ENCODE measurements around the gene MIPOL1. TPM values are rescaled to one million over a fixed set of nuclear protein-coding genes. Genes with fewer than 3 reads are reported as not detected.

Gene MIPOL1
- total and polyA plus RNA-seq, 2 donors (not counting 3 experiments of a cell fraction or from before 2014, with no cell fraction given) = 3.4 to 33.5 TPM

GRCh38 chr14:37584211-37585100 lies 386.7 kb downstream of the MIPOL1 start:
- H3K4me3 ChIP-seq (replicated peaks in 1 of 3; ENCODE audit: insufficient read depth in 1 of 3, low read depth in 1 of 3, low read length in 3 of 3) = no peak overlapping the region
- DNase-seq (ENCODE audit: low read depth, low spot score) = no peak
- peaks cover 6% of the 10 kb centered on the region for H4K20me1 ChIP-seq (replicated peaks; ENCODE audit: control insufficient read depth, extremely low read depth, insufficient read depth, low read length)
- peaks cover 53 to 68% of the 10 kb centered on the region in 2 experiments for H3K27me3 ChIP-seq (ENCODE audit: control insufficient read depth in 2 of 2, insufficient read depth in 2 of 2, low read length in 2 of 2)
- no TSS peak for BruUV-seq (replicated peaks)
- TF ChIP-seq POLR2A (IDR thresholded peaks at IDR 0.05; ENCODE audit: low read depth, low read length) (no peak), GATA2 (IDR thresholded peaks at IDR 0.05; ENCODE audit: insufficient read depth, insufficient read length, low read depth, low read length) (no peak), FOS (IDR thresholded peaks at IDR 0.05; ENCODE audit: borderline replicate concordance, insufficient read depth, low read length) (no peak), POLR2AphosphoS5 (IDR thresholded peaks at IDR 0.05; ENCODE audit: insufficient read depth, low read depth, low read length) (no peak), EZH2 (IDR thresholded peaks at IDR 0.05; ENCODE audit: borderline replicate concordance, low read depth, low read length, severe bottlenecking) (peak; percentile 96), MYC (IDR thresholded peaks at IDR 0.05; ENCODE audit: low read depth, low read length) (no peak), CTCF (IDR thresholded peaks at IDR 0.05; ENCODE audit: extremely low read depth in 1 of 2, insufficient read depth in 1 of 2, low read depth in 1 of 2, low read length in 2 of 2) (no peak), MAX (IDR thresholded peaks at IDR 0.05; ENCODE audit: insufficient read depth, insufficient read length) (no peak)
- H3K27ac ChIP-seq (ENCODE audit: insufficient read depth, low read depth, low read length) = no peak overlapping the region
- ChIA-PET POLR2A (no interaction called here), CTCF (interaction anchor here (0.5 to 1.3 kb wide), 5 partner anchors 9 to 1356 kb away, joined by 3 to 9 read pairs (median 3); partner anchors contain the start of genes FOXA1 and TTC6)
- FAIRE-seq = no peak
- H3K79me2 ChIP-seq (ENCODE audit: control insufficient read depth, insufficient read depth, low read length) = no peaks in the 10 kb centered on the region
- intact Hi-C loops (cut with micrococcal nuclease) = no loop called here
- H2AFZ ChIP-seq (ENCODE audit: low read depth, low read length) = no peak overlapping the region
- H3K36me3 ChIP-seq (ENCODE audit: control insufficient read depth in 2 of 2, extremely low read depth in 1 of 2, insufficient read depth in 2 of 2, low read length in 2 of 2) = no peaks in the 10 kb centered on the region
- peaks cover 14% of the 10 kb centered on the region for H3K4me1 ChIP-seq (ENCODE audit: control insufficient read depth, extremely low read depth, insufficient read depth, low read length)
- no peaks in the 10 kb centered on the region for H3K9me3 ChIP-seq (replicated peaks; ENCODE audit: control insufficient read depth, insufficient read depth, low read length)
- dilution Hi-C loops (cut with MboI; ENCODE audit: extremely low pct_ligation_motif_present, low sequenced_read_pairs) = no loop called here
- H3K9ac ChIP-seq (replicated peaks; ENCODE audit: extremely low read depth, insufficient read depth, low read length) = no peak overlapping the region
- no peak overlapping the region for H3K4me2 ChIP-seq (ENCODE audit: insufficient read depth, low read length)
- no peaks in the 10 kb centered on the region for H3K9me1 ChIP-seq (replicated peaks; ENCODE audit: control insufficient read depth, extremely low read depth, insufficient read depth, low read length)
